Adipocyte (in vitro differentiated cells): Measurements from ENCODE around the gene PID1.
A peak's percentile ranks its signal among the peaks of the same experiment; 100 is the strongest.

Source experiments
- DNase-seq: peaks from one replicate; pipeline ENCODE4 v3.0.0-alpha.2; 2015; ENCODE audit warnings: low read depth
- H3K27me3 ChIP-seq: replicated peaks from 2 replicates; pipeline ENCODE4 v1.7.0; 2013; ENCODE audit warnings: mild to moderate bottlenecking, low read length, moderate library complexity; ENCODE audit not compliant: control insufficient read depth, insufficient read depth
- H3K36me3 ChIP-seq: 2 replicates; pipeline ENCODE4 v1.7.0; 2013; ENCODE audit warnings: low read length, mild to moderate bottlenecking, moderate library complexity; ENCODE audit not compliant: control insufficient read depth, insufficient read depth, severe bottlenecking
- H3K4me1 ChIP-seq: 2 replicates; pipeline ENCODE4 v1.7.0; 2013; ENCODE audit warnings: mild to moderate bottlenecking, low read length, moderate library complexity; ENCODE audit not compliant: control insufficient read depth, insufficient read depth
- H3K4me3 ChIP-seq: 2 replicates; pipeline ENCODE4 v1.7.0; 2013; ENCODE audit warnings: mild to moderate bottlenecking, low read length, moderate library complexity
- H3K9ac ChIP-seq: 2 replicates; pipeline ENCODE4 v1.7.0; 2013; ENCODE audit warnings: mild to moderate bottlenecking, low read length, moderate library complexity
- H3K9me3 ChIP-seq: 2 replicates; pipeline ENCODE4 v1.7.0; 2013; ENCODE audit warnings: mild to moderate bottlenecking, low read length, moderate library complexity; ENCODE audit not compliant: control insufficient read depth

Gene PID1

GRCh38 chr2:229237270-229237669 is 33.8 kb downstream of the PID1 start:
- peaks cover 11% of the 10 kb centered on the region for H3K4me1 ChIP-seq
- no peaks in the 10 kb centered on the region for H3K36me3 ChIP-seq
- H3K27me3 ChIP-seq, result no peaks in the 10 kb centered on the region
- no peak overlapping the region for H3K9ac ChIP-seq
- peaks cover 30% of the 10 kb centered on the region for H3K9me3 ChIP-seq
- no peak overlapping the region for H3K4me3 ChIP-seq
- DNase-seq, result no peak

GRCh38 chr2:229235131-229235914 is 35.8 kb downstream of the PID1 start:
- Histone ChIP-seq H3K27me3 (no peaks in the 10 kb centered on the region), H3K4me1 (peaks cover 11% of the 10 kb centered on the region), H3K9ac (no peak overlapping the region), H3K9me3 (peaks cover 12% of the 10 kb centered on the region), H3K36me3 (no peaks in the 10 kb centered on the region), H3K4me3 (no peak overlapping the region)
- DNase-seq, result peak; percentile 42

- H3K36me3 ChIP-seq, result no peaks in the 10 kb centered on the region
- DNase-seq, result no peak
- H3K4me1 ChIP-seq, result peaks cover 11% of the 10 kb centered on the region
- no peaks in the 10 kb centered on the region for H3K9me3 ChIP-seq
- H3K27me3 ChIP-seq, result no peaks in the 10 kb centered on the region
- H3K9ac ChIP-seq, result no peak overlapping the region
- no peak overlapping the region for H3K4me3 ChIP-seq
Observed at GRCh38 chr2:229231885-229232284, 39.2 kb downstream of the PID1 start.

DNA sequence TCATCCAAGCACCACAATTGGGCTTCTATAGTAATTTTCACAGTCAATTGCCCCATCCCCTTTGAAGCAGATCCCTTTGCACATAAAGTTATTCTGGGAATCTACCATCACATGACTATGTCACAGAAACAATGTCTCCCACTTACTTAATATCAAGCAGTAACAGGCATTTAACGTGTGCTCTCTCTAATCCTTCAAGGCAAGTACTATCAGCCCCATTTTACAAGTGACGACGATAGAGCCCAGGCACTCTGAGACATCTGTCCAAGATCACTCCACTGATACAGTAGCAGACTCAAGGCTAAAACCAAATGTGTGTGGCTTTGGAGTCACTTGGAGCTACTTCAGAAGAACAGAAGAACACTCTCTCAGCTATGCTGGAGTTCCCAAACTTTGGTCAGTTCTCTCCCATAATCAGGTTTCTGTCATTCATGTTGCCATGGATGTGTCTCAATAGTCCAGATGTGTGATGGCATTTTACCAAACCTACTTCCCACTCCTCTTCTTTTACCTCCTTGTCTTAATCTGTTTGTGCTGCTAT is 39.7 kb downstream of the PID1 start:
- no peak overlapping the region for H3K9ac ChIP-seq
- no peak for DNase-seq
- H3K36me3 ChIP-seq, result no peaks in the 10 kb centered on the region
- peaks cover 11% of the 10 kb centered on the region for H3K4me1 ChIP-seq
- H3K4me3 ChIP-seq, result no peak overlapping the region
- no peaks in the 10 kb centered on the region for H3K27me3 ChIP-seq
- no peaks in the 10 kb centered on the region for H3K9me3 ChIP-seq

DNA sequence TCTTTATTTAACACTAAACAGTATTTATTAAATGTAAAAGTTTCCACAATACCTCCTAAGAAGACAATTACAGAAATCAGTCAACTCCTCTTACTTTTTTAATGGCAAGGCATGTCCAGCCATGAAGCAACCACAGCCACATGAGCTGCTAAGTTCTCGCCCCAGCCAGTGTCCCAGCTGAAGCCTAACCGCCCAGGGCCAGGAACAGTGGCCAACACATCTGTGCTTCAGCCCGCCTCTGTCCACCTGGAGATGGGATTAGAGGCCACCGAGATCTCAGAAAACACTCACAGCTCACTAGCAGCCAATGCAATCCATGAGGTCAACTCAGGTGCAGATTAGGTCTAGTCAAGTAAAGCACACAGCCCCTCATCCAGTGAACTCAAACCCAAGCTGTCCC is 40.2 kb downstream of the PID1 start:
- no peaks in the 10 kb centered on the region for H3K9me3 ChIP-seq
- peaks cover 11% of the 10 kb centered on the region for H3K4me1 ChIP-seq
- no peaks in the 10 kb centered on the region for H3K36me3 ChIP-seq
- DNase-seq, result no peak
- no peaks in the 10 kb centered on the region for H3K27me3 ChIP-seq
- no peak overlapping the region for H3K9ac ChIP-seq
- H3K4me3 ChIP-seq, result no peak overlapping the region

DNA sequence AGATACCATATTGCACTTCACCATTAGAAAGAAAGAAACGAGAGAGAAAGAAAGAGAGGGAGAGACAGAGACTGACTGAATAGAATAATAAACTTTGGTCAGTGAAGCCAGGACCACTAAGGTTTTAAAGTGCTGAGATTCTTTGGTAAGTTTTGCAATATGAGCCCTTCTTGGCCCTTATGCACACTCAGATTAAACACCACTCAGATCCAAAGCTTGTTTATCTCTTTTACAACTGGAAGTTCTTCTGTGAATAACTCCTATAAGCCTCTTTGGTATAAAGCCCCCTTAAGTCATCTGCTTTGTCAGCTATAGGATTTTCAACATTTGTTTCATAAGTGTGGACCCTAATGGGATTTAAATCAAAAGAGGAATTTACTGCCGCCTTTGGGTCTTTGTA is 40.8 kb downstream of the PID1 start:
- no peaks in the 10 kb centered on the region for H3K27me3 ChIP-seq
- H3K9ac ChIP-seq, result no peak overlapping the region
- peaks cover 11% of the 10 kb centered on the region for H3K4me1 ChIP-seq
- no peaks in the 10 kb centered on the region for H3K36me3 ChIP-seq
- no peak overlapping the region for H3K4me3 ChIP-seq
- DNase-seq, result peak; percentile 11
- no peaks in the 10 kb centered on the region for H3K9me3 ChIP-seq

GRCh38 chr2:229226382-229226781 is 44.7 kb downstream of the PID1 start:
- no peak for DNase-seq
- H3K27me3 ChIP-seq, result no peaks in the 10 kb centered on the region
- no peak overlapping the region for H3K9ac ChIP-seq
- no peaks in the 10 kb centered on the region for H3K36me3 ChIP-seq
- no peaks in the 10 kb centered on the region for H3K4me1 ChIP-seq
- no peaks in the 10 kb centered on the region for H3K9me3 ChIP-seq
- H3K4me3 ChIP-seq, result no peak overlapping the region

DNA sequence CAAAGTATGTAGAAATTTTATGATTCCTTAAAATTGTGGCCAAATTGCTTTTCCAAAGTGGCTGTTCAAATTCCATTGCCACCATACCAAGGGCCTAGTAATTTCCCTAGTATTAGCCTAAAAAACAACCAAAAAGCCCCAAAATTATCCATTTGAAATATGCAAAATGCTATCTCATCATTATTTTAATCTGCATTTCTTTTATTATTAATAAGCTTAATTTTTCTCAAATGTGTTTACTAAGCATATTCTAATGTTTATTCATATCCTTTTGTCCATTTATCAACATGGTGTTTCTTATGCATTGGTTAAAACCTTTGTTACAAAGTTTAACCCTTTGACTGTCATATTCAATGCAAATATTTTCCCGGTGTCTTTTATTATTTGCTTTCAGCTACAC is 48.0 kb downstream of the PID1 start:
- DNase-seq, result no peak
- Histone ChIP-seq H3K9me3 (no peaks in the 10 kb centered on the region), H3K9ac (no peak overlapping the region), H3K4me1 (no peaks in the 10 kb centered on the region), H3K4me3 (no peak overlapping the region), H3K36me3 (no peaks in the 10 kb centered on the region), H3K27me3 (no peaks in the 10 kb centered on the region)

GRCh38 chr2:229221641-229222040 is 49.4 kb downstream of the PID1 start:
- no peak overlapping the region for H3K4me3 ChIP-seq
- H3K9me3 ChIP-seq, result no peaks in the 10 kb centered on the region
- H3K4me1 ChIP-seq, result no peaks in the 10 kb centered on the region
- no peak for DNase-seq
- H3K9ac ChIP-seq, result no peak overlapping the region
- no peaks in the 10 kb centered on the region for H3K36me3 ChIP-seq
- H3K27me3 ChIP-seq, result no peaks in the 10 kb centered on the region

GRCh38 chr2:229220254-229220653 is 50.8 kb downstream of the PID1 start:
- no peaks in the 10 kb centered on the region for H3K4me1 ChIP-seq

DNA sequence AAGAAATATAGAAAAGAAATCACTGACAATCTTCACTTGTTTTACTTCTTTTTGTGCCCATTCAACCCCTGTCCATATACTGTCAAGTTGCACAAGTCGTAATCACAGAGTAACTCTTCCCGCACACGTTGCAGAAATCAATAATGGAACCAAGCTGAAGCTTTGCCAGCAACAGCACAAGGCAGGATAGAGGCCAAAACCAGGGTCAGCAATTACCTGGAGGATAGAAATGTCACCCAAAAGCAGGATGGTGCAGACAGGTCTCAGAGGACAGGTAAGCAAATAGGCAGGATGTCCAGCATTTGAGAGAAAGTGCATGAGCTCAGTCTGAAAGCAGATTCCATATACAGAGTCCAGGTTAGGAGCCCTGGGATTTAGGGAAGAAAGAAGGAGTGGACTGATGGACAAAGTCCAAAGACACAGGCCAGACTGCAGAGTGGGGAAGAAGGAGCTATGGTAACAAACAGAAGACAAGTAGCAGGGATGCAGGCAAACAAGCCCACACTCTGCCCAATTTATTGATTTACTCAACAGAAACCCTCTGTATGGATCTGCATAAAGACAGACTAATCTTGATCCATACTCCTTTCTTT is 52.7 kb downstream of the PID1 start:
- Histone ChIP-seq H3K4me1 (no peaks in the 10 kb centered on the region), H3K9ac (no peak overlapping the region), H3K4me3 (no peak overlapping the region), H3K9me3 (no peaks in the 10 kb centered on the region), H3K27me3 (no peaks in the 10 kb centered on the region), H3K36me3 (no peaks in the 10 kb centered on the region)
- no peak for DNase-seq

More at GRCh38 chr2:229220254-229220653, 50.8 kb downstream of the PID1 start:
- DNase-seq, result no peak
- Histone ChIP-seq H3K9ac (no peak overlapping the region), H3K27me3 (no peaks in the 10 kb centered on the region), H3K36me3 (no peaks in the 10 kb centered on the region), H3K4me3 (no peak overlapping the region), H3K9me3 (no peaks in the 10 kb centered on the region)
